Kidney (tissue), 14 donors: Measurements from ENCODE around the gene AGFG1. TPM values are rescaled to one million over a fixed set of nuclear protein-coding genes. Genes with fewer than 3 reads are reported as not detected.

Experiments used
- DNase-seq, 5 donors: peaks; one replicate each; pipeline ENCODE4 v3.0.0-alpha.2; 2013 to 2020
- FAIRE-seq: peaks from 2 replicates; lab custom pipeline; 2012; peaks lifted over from hg19 to GRCh38; lab: Jason Lieb, UNC
- H3K27ac ChIP-seq, 2 donors: one replicate each; pipeline ENCODE4 v1.7.0; 2013; ENCODE audit warnings: low read depth in 2 of 2, low read length in 2 of 2, inconsistent platforms in 1 of 2
- H3K27me3 ChIP-seq: one replicate; pipeline ENCODE4 v1.7.1; 2013; ENCODE audit warnings: low read length, inconsistent platforms; ENCODE audit not compliant: control insufficient read depth, insufficient read depth
- H3K36me3 ChIP-seq, 3 donors: one replicate each; pipeline versions ENCODE4 v1.7.0 to v1.7.1; 2013; ENCODE audit warnings: low read length in 3 of 3, control low read depth in 1 of 3, inconsistent platforms in 1 of 3; ENCODE audit not compliant: insufficient read depth in 3 of 3, control insufficient read depth in 2 of 3
- H3K4me1 ChIP-seq, 3 donors: one replicate each; pipeline versions ENCODE4 v1.7.0 to v1.7.1; 2013; ENCODE audit warnings: low read length in 3 of 3, inconsistent platforms in 1 of 3, low read depth in 1 of 3; ENCODE audit not compliant: control insufficient read depth in 2 of 3, insufficient read depth in 2 of 3
- H3K4me3 ChIP-seq, 3 donors: one replicate each; pipeline versions ENCODE4 v1.7.0 to v1.8.1; 2013; ENCODE audit warnings: low read length in 3 of 3, control low read depth in 1 of 3, inconsistent platforms in 1 of 3
- H3K9ac ChIP-seq, 3 donors: one replicate each; pipeline versions ENCODE4 v1.7.0 to v1.7.1; 2013; ENCODE audit warnings: low read length in 3 of 3, control low read depth in 1 of 3, inconsistent platforms in 1 of 3
- H3K9me3 ChIP-seq, 3 donors: one replicate each; pipeline versions ENCODE4 v1.7.0 to v1.7.1; 2013; ENCODE audit warnings: low read length in 3 of 3, control low read depth in 1 of 3, inconsistent platforms in 1 of 3; ENCODE audit not compliant: control insufficient read depth in 2 of 3, insufficient read depth in 1 of 3
- intact Hi-C: fragments of 100-400 bp; cut with DNase I; formaldehyde crosslinking; loops from one replicate; pipeline ENCODE4 v1.11.1; 2022
- polyA plus RNA-seq: library from polyadenylated mRNA; stranded (reverse); fragments of 350-450 nt; fragmentation: Illumina TruSeq; extraction: RNeasy Lipid Tissue Mini Kit (QIAGEN cat#74804); gene quantifications from one replicate; pipeline ENCODE4 v1.2.3, GENCODE V29; 2014; ENCODE audit warnings: low read depth, low replicate concordance; ENCODE audit not compliant: insufficient read depth
- total RNA-seq: library from RNA; stranded (reverse); fragmentation: NEBNext Ultra II Directional; extraction: Animal tissue kit (Norgen Biotek cat#: 25700); gene quantifications from one replicate; pipeline ENCODE4 v1.2.1, GENCODE V29; 2021
- TF ChIP-seq, protein P1 (sequence below): IDR thresholded peaks from 3 replicates; pipeline ENCODE4 v1.5.1; 2012; ENCODE audit warnings: mild to moderate bottlenecking, moderate library complexity, borderline replicate concordance; ENCODE audit not compliant: insufficient read depth; ENCODE audit errors: extremely low read depth
- donor health status: control.
- donor health status: control.
- donor health status: control.
- donor health status: control.
- donor health status: control.
- donor health status: DM: yes; HTN: yes; CAD: no.
- donor health status: Normal renal cell carcinoma (clear cell type).

The AGFG1 gene
- total and polyA plus RNA-seq, 2 donors from 2014 or later: 36.6 to 98.9 TPM

GRCh38 chr2:227439214-227439613, 32.7 kb upstream of the AGFG1 start:
- no peak for DNase-seq
- no peak for FAIRE-seq
- no peaks in the 10 kb centered on the region for H3K27me3 ChIP-seq
- H3K36me3 ChIP-seq: no peaks in the 10 kb centered on the region
- H3K9me3 ChIP-seq: no peaks in the 10 kb centered on the region
- H3K9ac ChIP-seq: no peak overlapping the region
- TF ChIP-seq, protein P1, sequence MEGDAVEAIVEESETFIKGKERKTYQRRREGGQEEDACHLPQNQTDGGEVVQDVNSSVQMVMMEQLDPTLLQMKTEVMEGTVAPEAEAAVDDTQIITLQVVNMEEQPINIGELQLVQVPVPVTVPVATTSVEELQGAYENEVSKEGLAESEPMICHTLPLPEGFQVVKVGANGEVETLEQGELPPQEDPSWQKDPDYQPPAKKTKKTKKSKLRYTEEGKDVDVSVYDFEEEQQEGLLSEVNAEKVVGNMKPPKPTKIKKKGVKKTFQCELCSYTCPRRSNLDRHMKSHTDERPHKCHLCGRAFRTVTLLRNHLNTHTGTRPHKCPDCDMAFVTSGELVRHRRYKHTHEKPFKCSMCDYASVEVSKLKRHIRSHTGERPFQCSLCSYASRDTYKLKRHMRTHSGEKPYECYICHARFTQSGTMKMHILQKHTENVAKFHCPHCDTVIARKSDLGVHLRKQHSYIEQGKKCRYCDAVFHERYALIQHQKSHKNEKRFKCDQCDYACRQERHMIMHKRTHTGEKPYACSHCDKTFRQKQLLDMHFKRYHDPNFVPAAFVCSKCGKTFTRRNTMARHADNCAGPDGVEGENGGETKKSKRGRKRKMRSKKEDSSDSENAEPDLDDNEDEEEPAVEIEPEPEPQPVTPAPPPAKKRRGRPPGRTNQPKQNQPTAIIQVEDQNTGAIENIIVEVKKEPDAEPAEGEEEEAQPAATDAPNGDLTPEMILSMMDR: no peak
- no peaks in the 10 kb centered on the region for H3K4me1 ChIP-seq
- intact Hi-C loops: no loop called here
- no peak overlapping the region for H3K4me3 ChIP-seq
- H3K27ac ChIP-seq: no peak overlapping the region

GRCh38 chr2:227442639-227443038, 29.3 kb upstream of the AGFG1 start:
- Histone ChIP-seq H3K36me3 (no peaks in the 10 kb centered on the region), H3K4me3 (no peak overlapping the region), H3K27ac (no peak overlapping the region), H3K4me1 (no peaks in the 10 kb centered on the region), H3K9me3 (no peaks in the 10 kb centered on the region), H3K9ac (no peak overlapping the region), H3K27me3 (no peaks in the 10 kb centered on the region)
- FAIRE-seq: no peak
- TF ChIP-seq, protein P1: no peak
- DNase-seq: no peak
- intact Hi-C loops: no loop called here

DNA sequence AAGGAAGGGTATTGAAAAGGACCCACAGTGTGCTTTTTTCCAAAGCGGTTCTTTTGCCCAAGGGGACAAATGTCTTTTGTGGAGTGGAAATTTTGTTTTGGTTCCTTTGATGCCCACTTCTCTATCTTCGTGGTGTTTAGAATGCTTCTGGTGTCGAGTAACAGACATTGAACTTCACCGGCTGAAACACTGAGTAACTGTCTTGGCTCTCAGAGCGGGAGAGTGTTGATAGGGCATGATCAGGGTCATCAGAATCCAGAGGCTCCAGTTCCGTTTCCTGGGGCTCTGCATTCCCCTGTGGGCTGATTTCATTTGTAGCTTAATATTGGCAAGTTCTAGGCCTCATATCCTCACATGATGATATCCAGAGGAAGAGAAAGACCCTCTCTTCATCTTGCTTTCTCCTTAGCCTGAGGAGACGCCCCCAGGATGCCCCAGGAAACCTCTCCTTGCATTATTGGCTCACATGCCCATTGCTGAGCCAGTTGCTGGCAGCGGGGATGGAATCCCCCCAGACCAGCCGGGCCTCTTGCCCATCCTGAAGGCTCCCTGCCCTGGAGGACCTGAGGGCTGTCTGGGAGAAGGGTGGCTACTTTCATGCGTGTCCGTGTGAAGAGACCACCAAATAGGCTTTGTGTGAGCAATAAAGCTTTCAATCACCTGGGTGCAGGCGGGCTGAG, 27.9 kb upstream of the AGFG1 start:
- no peak for DNase-seq
- FAIRE-seq: no peak
- Histone ChIP-seq H3K9ac (no peak overlapping the region), H3K4me1 (no peaks in the 10 kb centered on the region), H3K36me3 (no peaks in the 10 kb centered on the region), H3K4me3 (no peak overlapping the region), H3K9me3 (no peaks in the 10 kb centered on the region), H3K27me3 (no peaks in the 10 kb centered on the region), H3K27ac (no peak overlapping the region)
- intact Hi-C loops: no loop called here
- TF ChIP-seq, protein P1: no peak

GRCh38 chr2:227447606-227448005, 24.4 kb upstream of the AGFG1 start:
- Histone ChIP-seq H3K27ac (no peak overlapping the region), H3K36me3 (no peaks in the 10 kb centered on the region), H3K27me3 (no peaks in the 10 kb centered on the region), H3K9ac (no peak overlapping the region), H3K9me3 (no peaks in the 10 kb centered on the region), H3K4me1 (no peaks in the 10 kb centered on the region), H3K4me3 (no peak overlapping the region)
- FAIRE-seq (no peak), DNase-seq (no peak)
- intact Hi-C loops: no loop called here
- TF ChIP-seq, protein P1: no peak
